Measurements from ENCODE around the gene NFIB. TPM values are rescaled to one million over a fixed set of nuclear protein-coding genes. Genes with fewer than 3 reads are reported as not detected.

Gene NFIB
- total and polyA plus RNA-seq, 2 donors (not counting 1 experiment from before 2014, with no cell fraction given) = 29.3 to 36.3 TPM

DNA sequence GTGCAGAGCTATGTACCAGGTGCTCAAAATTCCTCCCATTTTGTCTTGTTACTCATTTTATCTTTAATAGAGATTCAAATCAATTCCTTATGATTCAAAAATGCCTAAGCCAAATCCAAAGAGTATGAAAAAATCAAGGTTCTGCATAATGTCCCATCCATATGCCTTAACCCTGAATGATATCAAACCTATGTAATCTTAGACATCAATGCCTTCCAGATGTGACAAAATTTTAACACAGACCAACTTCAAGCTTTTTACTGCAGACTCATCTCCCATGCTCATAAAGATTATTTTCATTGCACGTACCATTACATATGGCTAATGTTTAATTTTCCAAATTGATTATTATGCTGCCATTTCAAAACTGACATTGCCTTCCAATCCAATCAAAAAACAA, 122.4 kb downstream of the NFIB start:
- TF ChIP-seq CTCF (conservative IDR thresholded peaks at IDR 0.05 in 1 of 2, IDR thresholded peaks at IDR 0.05 in 1 of 2; ENCODE audit: low read depth in 1 of 2, low read length in 2 of 2) = no peak
- TF ChIP-seq EZH2 (IDR thresholded peaks at IDR 0.05; ENCODE audit: low read length, missing control alignments) = no peak
- no peak overlapping the region for H3K4me2 ChIP-seq (ENCODE audit: extremely low read depth, insufficient read depth, low read length)
- no peaks in the 10 kb centered on the region for H3K36me3 ChIP-seq (ENCODE audit: control insufficient read depth, insufficient read depth, low read length)
- no peaks in the 10 kb centered on the region for H3K27me3 ChIP-seq (ENCODE audit: control insufficient read depth, insufficient read depth, low read length)
- DNase-seq (ENCODE audit: low read depth in 2 of 2) = no peak
- H3K9me3 ChIP-seq (ENCODE audit: control insufficient read depth, insufficient read depth, low read depth, low read length) = no peaks in the 10 kb centered on the region
- H3K27ac ChIP-seq (ENCODE audit: insufficient read depth, low read length) = no peak overlapping the region
- no peaks in the 10 kb centered on the region for H4K20me1 ChIP-seq (ENCODE audit: control insufficient read depth, extremely low read depth, insufficient read depth, low read length)
- H3K79me2 ChIP-seq (ENCODE audit: control insufficient read depth, insufficient read depth, low read length) = no peaks in the 10 kb centered on the region
- no peak overlapping the region for H3K9ac ChIP-seq (ENCODE audit: insufficient read depth, low read length)
- no peaks in the 10 kb centered on the region for H3K4me1 ChIP-seq (ENCODE audit: control insufficient read depth, extremely low read depth, insufficient read depth, low read length)
- no peak overlapping the region for H3K4me3 ChIP-seq (replicated peaks in 1 of 4; ENCODE audit: control extremely low read depth in 1 of 4, insufficient read depth in 1 of 4, low read depth in 3 of 4, low read length in 4 of 4)
- H2AFZ ChIP-seq (ENCODE audit: low read length) = no peak overlapping the region

DNA sequence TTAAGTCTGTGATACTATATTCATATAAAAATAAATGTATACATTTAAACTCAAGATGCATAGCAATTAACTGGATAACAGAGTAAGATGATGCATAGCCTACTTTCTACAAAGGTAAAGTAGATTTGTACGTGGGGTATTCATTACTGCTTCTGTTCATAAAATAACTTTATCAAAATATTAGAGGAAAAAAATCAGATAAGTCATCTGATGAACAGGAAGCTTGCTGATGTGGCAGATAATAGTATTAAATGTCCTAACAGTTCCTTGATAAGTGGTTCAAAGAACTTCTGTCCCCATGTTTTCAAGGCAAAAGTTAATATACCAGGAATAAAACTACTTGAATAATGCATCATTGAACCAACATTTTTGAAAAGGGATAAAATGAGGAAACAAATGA, 123.7 kb downstream of the NFIB start:
- H3K79me2 ChIP-seq (ENCODE audit: control insufficient read depth, insufficient read depth, low read length) = no peaks in the 10 kb centered on the region
- H4K20me1 ChIP-seq (ENCODE audit: control insufficient read depth, extremely low read depth, insufficient read depth, low read length) = no peaks in the 10 kb centered on the region
- DNase-seq (ENCODE audit: low read depth in 2 of 2) = no peak
- no peaks in the 10 kb centered on the region for H3K9me3 ChIP-seq (ENCODE audit: control insufficient read depth, insufficient read depth, low read depth, low read length)
- H3K4me1 ChIP-seq (ENCODE audit: control insufficient read depth, extremely low read depth, insufficient read depth, low read length) = no peaks in the 10 kb centered on the region
- H3K9ac ChIP-seq (ENCODE audit: insufficient read depth, low read length) = no peak overlapping the region
- no peak overlapping the region for H2AFZ ChIP-seq (ENCODE audit: low read length)
- no peak overlapping the region for H3K4me3 ChIP-seq (replicated peaks in 1 of 4; ENCODE audit: control extremely low read depth in 1 of 4, insufficient read depth in 1 of 4, low read depth in 3 of 4, low read length in 4 of 4)
- no peak overlapping the region for H3K4me2 ChIP-seq (ENCODE audit: extremely low read depth, insufficient read depth, low read length)
- H3K27me3 ChIP-seq (ENCODE audit: control insufficient read depth, insufficient read depth, low read length) = no peaks in the 10 kb centered on the region
- H3K36me3 ChIP-seq (ENCODE audit: control insufficient read depth, insufficient read depth, low read length) = no peaks in the 10 kb centered on the region
- no peak for TF ChIP-seq CTCF (conservative IDR thresholded peaks at IDR 0.05 in 1 of 2, IDR thresholded peaks at IDR 0.05 in 1 of 2; ENCODE audit: low read depth in 1 of 2, low read length in 2 of 2)
- TF ChIP-seq EZH2 (IDR thresholded peaks at IDR 0.05; ENCODE audit: low read length, missing control alignments) = no peak
- no peak overlapping the region for H3K27ac ChIP-seq (ENCODE audit: insufficient read depth, low read length)

- Histone ChIP-seq H3K27me3 (ENCODE audit: control insufficient read depth, insufficient read depth, low read length) (no peaks in the 10 kb centered on the region), H3K4me3 (replicated peaks in 1 of 4; ENCODE audit: control extremely low read depth in 1 of 4, insufficient read depth in 1 of 4, low read depth in 3 of 4, low read length in 4 of 4) (no peak overlapping the region), H2AFZ (ENCODE audit: low read length) (no peak overlapping the region), H3K9ac (ENCODE audit: insufficient read depth, low read length) (no peak overlapping the region), H3K9me3 (ENCODE audit: control insufficient read depth, insufficient read depth, low read depth, low read length) (no peaks in the 10 kb centered on the region), H3K27ac (ENCODE audit: insufficient read depth, low read length) (no peak overlapping the region), H3K4me1 (ENCODE audit: control insufficient read depth, extremely low read depth, insufficient read depth, low read length) (no peaks in the 10 kb centered on the region), H3K36me3 (ENCODE audit: control insufficient read depth, insufficient read depth, low read length) (no peaks in the 10 kb centered on the region), H3K4me2 (ENCODE audit: extremely low read depth, insufficient read depth, low read length) (no peak overlapping the region), H4K20me1 (ENCODE audit: control insufficient read depth, extremely low read depth, insufficient read depth, low read length) (no peaks in the 10 kb centered on the region), H3K79me2 (ENCODE audit: control insufficient read depth, insufficient read depth, low read length) (no peaks in the 10 kb centered on the region)
- TF ChIP-seq EZH2 (IDR thresholded peaks at IDR 0.05; ENCODE audit: low read length, missing control alignments) (no peak), CTCF (conservative IDR thresholded peaks at IDR 0.05 in 1 of 2, IDR thresholded peaks at IDR 0.05 in 1 of 2; ENCODE audit: low read depth in 1 of 2, low read length in 2 of 2) (no peak)
- peak in 1 of 2 donors; percentile 44 for DNase-seq (ENCODE audit: low read depth in 2 of 2)
Observed at GRCh38 chr9:14189578-14189977, 124.4 kb downstream of the NFIB start.
